GM12878 (cell line): ENCODE measurements around the gene MYO3B. TPM values are rescaled to one million over a fixed set of nuclear protein-coding genes. Genes with fewer than 3 reads are reported as not detected.

Experiments used
- ATAC-seq: fragments of 200-7000 bp; cut with Tn5 transposase; 3 replicates; pipeline ENCODE4 v1.9.1; 2020; ENCODE audit warnings: mild to moderate bottlenecking, moderate library complexity
- BruUV-seq: library from RNA; stranded (reverse); fragments of 400-500 nt; replicated peaks from 2 replicates; lab custom pipeline; 2021; lab: Mats Ljungman, UMichigan
- CTCF ChIA-PET: fragments of 300-600 bp; sonication (Branson Sonifier 250); formaldehyde crosslinking; extraction: SDS; loops from one replicate; lab custom pipeline; 2021; ENCODE audit warnings: inconsistent platforms; lab: Yijun Ruan, JAX
- POLR2A ChIA-PET: fragments of 350-600 bp; formaldehyde crosslinking; extraction: SDS; loops from one replicate; lab custom pipeline; 2021; ENCODE audit warnings: inconsistent platforms; lab: Charles Lee
- RAD21 ChIA-PET: fragments of 300-600 bp; sonication (Branson Sonifier 250); formaldehyde crosslinking; loops from one replicate; lab custom pipeline; 2023; ENCODE audit warnings: antibody characterized with exemption; ENCODE audit not compliant: unreplicated experiment; lab: Charles Lee
- SMC1A ChIA-PET: fragments of 300-600 bp; sonication (Branson Sonifier 250); formaldehyde crosslinking; loops from one replicate; lab custom pipeline; 2023; ENCODE audit not compliant: unreplicated experiment, uncharacterized antibody; lab: Charles Lee
- DNase-seq: peaks from one replicate; pipeline ENCODE4 v3.0.0-alpha.2; 2011; ENCODE audit warnings: low read depth, low spot score
- FAIRE-seq: peaks from 3 replicates; lab custom pipeline; 2011; peaks lifted over from hg19 to GRCh38; lab: Jason Lieb, UNC
- H2AFZ ChIP-seq: 2 replicates; pipeline ENCODE4 v1.6.0; 2011; ENCODE audit warnings: low read depth, low read length, control low read depth; ENCODE audit not compliant: control insufficient read depth
- H3K27ac ChIP-seq: 2 replicates; pipeline ENCODE4 v1.5.1; 2011; ENCODE audit warnings: control low read depth; ENCODE audit not compliant: control insufficient read depth, insufficient read depth
- H3K27me3 ChIP-seq, 2 experiments: replicated peaks in 1 of 2; 2 replicates each; pipeline versions ENCODE4 v1.6.0 to v1.6.1; 2011; ENCODE audit warnings: low read length in 1 of 2; ENCODE audit not compliant: control insufficient read depth in 2 of 2, insufficient read depth in 2 of 2
- H3K36me3 ChIP-seq, 2 experiments: 2 replicates each; pipeline ENCODE4 v1.5.1; 2011; ENCODE audit warnings: low read length in 1 of 2; ENCODE audit not compliant: control insufficient read depth in 2 of 2, insufficient read depth in 2 of 2
- H3K4me1 ChIP-seq: 2 replicates; pipeline ENCODE4 v1.6.1; 2011; ENCODE audit warnings: mild to moderate bottlenecking, low read length, moderate library complexity, mixed read lengths; ENCODE audit not compliant: control insufficient read depth, insufficient read depth
- H3K4me2 ChIP-seq: 2 replicates; pipeline ENCODE4 v1.6.0; 2011; ENCODE audit warnings: control low read depth; ENCODE audit not compliant: control insufficient read depth, insufficient read depth
- H3K4me3 ChIP-seq: fragments of 200-600 bp; sonication (generic); 2 replicates; pipeline ENCODE4 v1.5.1; 2016
- H3K79me2 ChIP-seq: 2 replicates; pipeline ENCODE4 v1.6.0; 2011; ENCODE audit warnings: low read length; ENCODE audit not compliant: control insufficient read depth, insufficient read depth
- H3K9ac ChIP-seq: 2 replicates; pipeline ENCODE4 v1.8.0; 2011; ENCODE audit warnings: low read length, control low read depth, mixed read lengths; ENCODE audit not compliant: control insufficient read depth, insufficient read depth
- H3K9me3 ChIP-seq: replicated peaks from 3 replicates; pipeline ENCODE4 v1.5.1; 2011; ENCODE audit warnings: mild to moderate bottlenecking, low read length; ENCODE audit not compliant: control insufficient read depth, insufficient read depth
- H4K20me1 ChIP-seq: 2 replicates; pipeline ENCODE4 v1.6.0; 2011; ENCODE audit not compliant: control insufficient read depth, insufficient read depth
- EGR1 ChIP-seq, 2 experiments: IDR thresholded peaks; 1 replicate in 1 of 2; 2 replicates in 1 of 2; pipeline ENCODE4 v1.6.1; 2011 to 2012; ENCODE audit warnings: low read depth in 2 of 2, low read length in 2 of 2, borderline replicate concordance in 1 of 2, mild to moderate bottlenecking in 1 of 2, moderate library complexity in 1 of 2
- HDAC6 ChIP-seq: fragments of 200-600 bp; sonication (generic); IDR thresholded peaks from one replicate; pipeline ENCODE4 v1.8.0; 2017; ENCODE audit warnings: antibody characterized with exemption; ENCODE audit not compliant: unreplicated experiment
- KAT2A ChIP-seq: conservative IDR thresholded peaks from 2 replicates; pipeline ENCODE4 v1.6.1; 2011; ENCODE audit warnings: low read depth, low read length; ENCODE audit not compliant: control insufficient read depth
- SREBF1 ChIP-seq: IDR thresholded peaks from 2 replicates; pipeline ENCODE4 v1.6.1; 2012; ENCODE audit warnings: mild to moderate bottlenecking, low read length
- SRF ChIP-seq, 2 experiments: IDR thresholded peaks; 2 replicates each; pipeline ENCODE4 v1.6.1; 2011; ENCODE audit warnings: low read depth in 2 of 2, low read length in 2 of 2, mild to moderate bottlenecking in 1 of 2, moderate library complexity in 1 of 2
- WGBS: methylation state at CpG from one replicate; pipeline ENCODE4 v1.1.6; 2016; ENCODE audit warnings: low lambda C conversion rate; ENCODE audit not compliant: insufficient replicate concordance, insufficient coverage; ENCODE audit errors: missing lambda C conversion rate; 5-methylcytosine and 5-hydroxymethylcytosine counted together
- in situ Hi-C: fragments of 300-500 bp; cut with MboI; formaldehyde crosslinking; loops from 9 replicates; pipeline ENCODE4 v1.14.3; 2018; ENCODE audit warnings: mixed read lengths
- intact Hi-C: fragments of 100-400 bp; cut with micrococcal nuclease; formaldehyde crosslinking; loops from one replicate; pipeline ENCODE4 v1.14.2; 2022; ENCODE audit not compliant: unreplicated experiment
- polyA plus RNA-seq, 11 experiments: library from polyadenylated mRNA; depleted of rRNA in 4 of 11; unstranded in 6 of 11; stranded (reverse) in 5 of 11; fragments of >200 nt; fragmentation: Nextera tagmentation in 4 of 11; fragmentation: Illumina TruSeq in 1 of 11; extraction: Ambion mirVana in 4 of 11; extraction: Trizol in 1 of 11; gene quantifications; 1 replicate in 1 of 11; 2 replicates in 10 of 11; pipeline versions ENCODE4 v1.2.1 to v1.2.3, GENCODE V29; 2011 to 2016; ENCODE audit warnings: inconsistent platforms in 2 of 11, missing spikeins in 2 of 11, low read depth in 1 of 11
- total RNA-seq, 4 experiments: library from RNA; depleted of rRNA in 3 of 4; stranded (reverse); fragments of >200 nt in 3 of 4; fragmentation: Illumina TruSeq in 1 of 4; extraction: Trizol in 1 of 4; gene quantifications; 2 replicates each; pipeline versions ENCODE4 v1.2.1 to v1.2.3, GENCODE V29; 2013 to 2021
- TF ChIP-seq, protein P1 (sequence below): fragments of 450-650 bp; IDR thresholded peaks from 2 replicates; pipeline ENCODE4 v1.6.1; 2016; ENCODE audit warnings: mild to moderate bottlenecking
- TF ChIP-seq, protein P2 (sequence below): fragments of 450-650 bp; formaldehyde crosslinking; IDR thresholded peaks from 2 replicates; pipeline ENCODE4 v1.4.0; 2022; ENCODE audit warnings: mild to moderate bottlenecking, moderate library complexity

MYO3B gene
- total and polyA plus RNA-seq, 10 of the 15 experiments (the other 5 are each of a cell fraction or from before 2014, with no cell fraction given) = 1.1 to 7.1 (median 2.1) TPM

DNA sequence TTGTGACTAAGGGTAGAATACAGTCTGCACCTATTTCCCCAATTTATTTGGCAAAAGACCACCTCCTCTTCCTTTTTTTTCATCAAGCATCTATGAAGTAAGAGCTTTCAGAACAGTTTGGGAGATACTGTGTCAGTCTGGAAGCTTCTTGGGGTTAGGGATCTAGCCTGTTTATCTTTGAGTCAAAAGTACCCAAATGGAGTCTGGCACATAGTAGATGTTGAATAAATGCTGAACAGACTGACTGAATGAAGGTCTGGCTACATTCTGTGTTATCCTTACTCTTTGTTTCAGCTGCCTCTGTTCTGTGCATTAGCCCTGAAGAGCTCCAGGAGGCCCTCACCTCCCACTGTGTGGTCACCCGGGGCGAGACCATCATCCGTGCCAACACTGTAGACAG, 223.2 kb downstream of the MYO3B start:
- in situ Hi-C loops = no loop called here
- intact Hi-C loops = no loop called here
- ATAC-seq = no peak

More for the DNA sequence above, 223.2 kb downstream of the MYO3B start:
- Histone ChIP-seq H3K4me2 (no peak overlapping the region), H2AFZ (no peak overlapping the region), H3K9ac (no peak overlapping the region), H3K4me1 (peaks cover 11% of the 10 kb centered on the region), H3K27ac (no peak overlapping the region), H3K79me2 (no peaks in the 10 kb centered on the region), H4K20me1 (no peaks in the 10 kb centered on the region; the same call in 1 of the 2 replicates), H3K9me3 (no peaks in the 10 kb centered on the region), H3K27me3 (no peaks in the 10 kb centered on the region), H3K36me3 (no peaks in the 10 kb centered on the region), H3K4me3 (no peak overlapping the region)
- ChIA-PET RAD21 (interaction anchor here (0.6 kb wide), 1 partner anchor 30 kb away, joined by 3 read pairs; no protein-coding TSS in a partner anchor), CTCF (interaction anchor here (0.7 to 1.9 kb wide), 7 partner anchors 10 to 415 kb away, joined by 3 to 6 read pairs (median 4); no protein-coding TSS in a partner anchor), SMC1A (interaction anchor here (1.0 to 1.1 kb wide), 2 partner anchors 10 to 165 kb away, joined by 4 read pairs; no protein-coding TSS in a partner anchor), POLR2A (interaction anchor here (0.7 kb wide), 1 partner anchor 382 kb away, joined by 3 read pairs; no protein-coding TSS in a partner anchor)
- no peak for FAIRE-seq
- no peak for TF ChIP-seq SREBF1
- TF ChIP-seq KAT2A = no peak
- TF ChIP-seq EGR1 (IDR thresholded peaks at IDR 0.05; ENCODE audit: borderline replicate concordance in 1 of 2, low read depth in 2 of 2, low read length in 2 of 2) = no peak
- TF ChIP-seq, protein P1, sequence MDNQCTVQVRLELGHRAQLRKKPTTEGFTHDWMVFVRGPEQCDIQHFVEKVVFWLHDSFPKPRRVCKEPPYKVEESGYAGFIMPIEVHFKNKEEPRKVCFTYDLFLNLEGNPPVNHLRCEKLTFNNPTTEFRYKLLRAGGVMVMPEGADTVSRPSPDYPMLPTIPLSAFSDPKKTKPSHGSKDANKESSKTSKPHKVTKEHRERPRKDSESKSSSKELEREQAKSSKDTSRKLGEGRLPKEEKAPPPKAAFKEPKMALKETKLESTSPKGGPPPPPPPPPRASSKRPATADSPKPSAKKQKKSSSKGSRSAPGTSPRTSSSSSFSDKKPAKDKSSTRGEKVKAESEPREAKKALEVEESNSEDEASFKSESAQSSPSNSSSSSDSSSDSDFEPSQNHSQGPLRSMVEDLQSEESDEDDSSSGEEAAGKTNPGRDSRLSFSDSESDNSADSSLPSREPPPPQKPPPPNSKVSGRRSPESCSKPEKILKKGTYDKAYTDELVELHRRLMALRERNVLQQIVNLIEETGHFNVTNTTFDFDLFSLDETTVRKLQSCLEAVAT = no peak
- TF ChIP-seq, protein P2, sequence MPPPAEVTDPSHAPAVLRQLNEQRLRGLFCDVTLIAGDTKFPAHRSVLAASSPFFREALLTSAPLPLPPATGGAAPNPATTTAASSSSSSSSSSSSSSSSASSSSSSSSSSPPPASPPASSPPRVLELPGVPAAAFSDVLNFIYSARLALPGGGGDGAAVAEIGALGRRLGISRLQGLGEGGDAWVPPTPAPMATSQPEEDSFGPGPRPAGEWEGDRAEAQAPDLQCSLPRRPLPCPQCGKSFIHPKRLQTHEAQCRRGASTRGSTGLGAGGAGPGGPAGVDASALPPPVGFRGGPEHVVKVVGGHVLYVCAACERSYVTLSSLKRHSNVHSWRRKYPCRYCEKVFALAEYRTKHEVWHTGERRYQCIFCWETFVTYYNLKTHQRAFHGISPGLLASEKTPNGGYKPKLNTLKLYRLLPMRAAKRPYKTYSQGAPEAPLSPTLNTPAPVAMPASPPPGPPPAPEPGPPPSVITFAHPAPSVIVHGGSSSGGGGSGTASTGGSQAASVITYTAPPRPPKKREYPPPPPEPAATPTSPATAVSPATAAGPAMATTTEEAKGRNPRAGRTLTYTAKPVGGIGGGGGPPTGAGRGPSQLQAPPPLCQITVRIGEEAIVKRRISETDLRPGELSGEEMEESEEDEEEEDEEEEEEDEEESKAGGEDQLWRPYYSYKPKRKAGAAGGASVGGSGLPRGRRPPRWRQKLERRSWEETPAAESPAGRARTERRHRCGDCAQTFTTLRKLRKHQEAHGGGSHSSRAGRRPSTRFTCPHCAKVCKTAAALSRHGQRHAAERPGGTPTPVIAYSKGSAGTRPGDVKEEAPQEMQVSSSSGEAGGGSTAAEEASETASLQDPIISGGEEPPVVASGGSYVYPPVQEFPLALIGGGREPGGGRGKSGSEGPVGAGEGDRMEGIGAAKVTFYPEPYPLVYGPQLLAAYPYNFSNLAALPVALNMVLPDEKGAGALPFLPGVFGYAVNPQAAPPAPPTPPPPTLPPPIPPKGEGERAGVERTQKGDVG = no peak
- TF ChIP-seq SRF (IDR thresholded peaks at IDR 0.05; ENCODE audit: low read depth in 2 of 2, low read length in 2 of 2) = no peak
- no peak for TF ChIP-seq HDAC6
- BruUV-seq = no TSS peak
- DNase-seq = no peak
- WGBS = 92% methylated on average over 3 of the region's 3 CpGs
